SH-SY5Y (cell line): ENCODE results near the gene ARHGEF17.

Experiments
- GATA2 ChIP-seq: IDR thresholded peaks from 2 replicates; pipeline ENCODE4 v1.6.1; 2011; ENCODE audit warnings: mild to moderate bottlenecking, low read depth, low read length
- GATA3 ChIP-seq: IDR thresholded peaks from 2 replicates; pipeline ENCODE4 v1.6.1; 2011; ENCODE audit warnings: low read depth, mild to moderate bottlenecking, low read length, moderate library complexity

The ARHGEF17 gene

DNA sequence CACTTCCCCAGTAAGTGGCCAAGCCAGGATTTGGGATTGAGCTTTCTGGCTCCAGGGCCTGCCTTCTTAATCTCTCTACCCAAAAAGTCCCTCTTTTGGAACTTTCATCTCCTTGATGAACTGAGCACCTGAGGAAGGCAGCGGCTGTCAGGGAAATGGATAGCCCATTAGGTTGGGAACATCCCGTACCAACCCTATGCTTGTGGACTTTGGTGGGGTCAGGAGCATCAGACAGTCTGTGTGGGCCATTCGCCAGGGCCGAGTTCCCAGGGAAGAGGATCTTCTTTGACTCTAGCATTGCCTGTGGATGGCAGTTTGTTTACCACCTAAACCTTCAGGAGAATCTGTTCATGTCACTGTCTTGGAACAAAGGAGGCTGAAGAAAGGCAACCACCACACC is 30.2 kb downstream of the ARHGEF17 start:
- no peak for TF ChIP-seq GATA2
- no peak for TF ChIP-seq GATA3

- TF ChIP-seq GATA3 (no peak), GATA2 (no peak)
Measured at GRCh38 chr11:73340164-73340563, 32.1 kb downstream of the ARHGEF17 start.

DNA sequence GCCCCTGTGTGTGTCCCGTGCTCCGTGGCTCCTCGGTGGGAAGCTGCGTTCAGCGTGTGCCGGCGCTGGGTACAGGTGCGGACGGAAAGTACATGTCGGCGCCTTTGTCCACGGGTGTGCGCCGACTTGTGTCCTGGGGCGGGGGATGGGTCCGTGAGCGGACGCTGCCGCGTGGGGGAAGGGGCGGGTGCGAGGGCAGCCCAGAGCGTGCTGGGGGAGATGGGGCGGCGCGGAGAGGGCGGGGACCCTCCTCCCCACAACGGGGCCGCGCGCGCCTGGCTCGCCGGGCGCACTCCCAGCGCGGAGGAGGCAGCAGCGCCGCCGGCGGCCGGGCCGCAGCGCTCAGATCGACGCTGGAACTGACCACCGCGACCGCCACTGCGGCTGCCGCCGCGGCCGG is 34.6 kb downstream of the ARHGEF17 start:
- TF ChIP-seq GATA3 (no peak), GATA2 (no peak)

DNA sequence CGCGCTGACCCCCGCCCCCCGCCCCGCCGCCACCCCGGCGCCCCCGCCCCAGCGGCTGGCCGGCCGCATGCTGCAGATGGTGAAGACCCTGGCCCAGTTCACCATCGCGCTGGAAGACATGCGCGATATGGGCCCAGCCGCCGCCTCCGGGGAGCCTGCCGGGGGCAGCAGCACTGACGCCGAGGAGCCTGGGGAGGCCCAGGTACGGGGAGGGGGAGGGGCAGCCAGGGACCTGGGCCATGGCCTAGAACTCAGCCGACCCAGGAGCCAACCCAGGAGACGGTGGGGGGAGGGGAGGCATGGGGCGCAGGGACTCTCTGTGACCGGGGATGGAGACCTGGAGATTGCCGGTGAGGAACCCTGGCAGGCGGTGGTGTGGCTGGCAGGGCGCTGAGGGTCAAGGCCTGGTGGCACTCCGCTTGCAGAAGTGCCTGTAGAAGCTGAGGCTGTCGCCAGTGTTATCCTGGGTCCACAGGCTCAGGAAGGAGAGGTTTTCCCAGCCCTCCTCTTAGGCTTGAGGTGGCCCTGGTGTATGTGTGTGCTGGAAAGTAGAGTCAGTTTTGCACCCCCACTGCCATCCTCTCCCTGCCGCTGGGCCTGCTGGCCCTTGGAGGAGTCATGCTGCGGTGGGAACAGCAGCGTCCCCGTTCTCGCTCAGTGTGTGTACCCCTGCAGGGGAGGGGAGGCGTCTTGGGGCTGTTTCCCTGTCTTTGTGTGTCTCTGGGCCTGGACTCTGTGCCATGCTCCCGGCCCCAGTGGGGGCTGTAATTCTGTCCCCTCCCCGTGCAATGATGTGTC is 35.2 kb downstream of the ARHGEF17 start:
- TF ChIP-seq GATA3 (no peak), GATA2 (no peak)

DNA sequence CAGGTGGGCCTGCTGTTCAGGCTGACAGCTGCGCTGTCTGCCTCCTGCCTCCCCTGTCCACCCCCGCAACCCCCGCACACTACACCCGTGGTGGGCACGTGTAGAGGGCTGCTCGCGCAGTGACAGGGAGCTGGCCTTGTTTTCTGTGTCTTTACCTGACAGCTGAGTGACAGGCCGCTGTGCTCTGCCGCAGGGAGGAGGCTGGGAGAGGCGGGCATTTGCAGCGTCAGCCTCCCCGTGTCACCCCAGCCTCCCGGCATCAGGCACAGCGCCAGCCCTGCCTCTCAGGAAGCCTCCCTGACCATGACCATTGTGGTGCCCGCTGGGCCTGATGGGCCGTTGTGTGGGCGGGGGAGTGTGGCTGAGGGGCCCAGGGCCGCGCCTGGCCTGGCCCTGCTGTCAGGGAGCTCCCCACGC is 36.1 kb downstream of the ARHGEF17 start:
- TF ChIP-seq GATA2: no peak
- TF ChIP-seq GATA3: no peak

GRCh38 chr11:73345481-73346160 is 37.5 kb downstream of the ARHGEF17 start:
- TF ChIP-seq GATA2: no peak
- TF ChIP-seq GATA3: no peak

DNA sequence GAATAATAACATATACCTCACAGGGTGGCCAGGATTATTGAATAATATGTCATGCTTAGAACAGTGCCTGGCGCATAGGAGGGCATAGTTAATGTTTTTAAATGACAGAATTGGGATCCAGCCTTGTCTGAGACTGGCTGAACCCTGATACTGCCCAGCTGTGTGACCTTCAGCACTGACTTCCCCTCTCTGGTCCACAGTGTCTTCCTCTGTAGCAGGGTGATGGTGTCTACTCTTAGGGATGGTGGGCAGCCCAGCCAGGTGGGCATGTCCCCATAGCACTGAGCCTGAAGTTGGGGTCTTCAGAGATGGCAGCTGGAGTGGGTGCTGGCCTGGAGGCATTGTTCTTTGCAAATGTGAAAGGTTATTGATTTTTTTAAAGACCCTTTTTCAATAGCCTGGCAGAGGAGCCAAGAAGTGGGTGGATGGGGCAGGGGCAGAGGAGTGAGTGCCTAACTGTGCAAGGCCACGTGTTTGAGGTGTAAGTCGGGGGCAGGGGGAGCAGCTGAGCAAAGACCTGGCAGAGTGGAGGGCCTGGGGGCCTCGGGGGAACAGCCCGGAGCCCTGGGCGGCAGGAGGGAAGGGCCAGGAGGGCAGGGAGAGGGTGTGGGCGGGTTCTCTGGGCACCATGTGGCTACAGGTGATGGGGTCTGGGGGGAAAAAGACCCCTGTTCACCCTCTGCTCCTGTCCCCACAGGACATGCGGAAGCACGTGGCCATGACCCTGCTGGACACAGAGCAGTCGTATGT is 38.3 kb downstream of the ARHGEF17 start:
- TF ChIP-seq GATA3: no peak

DNA sequence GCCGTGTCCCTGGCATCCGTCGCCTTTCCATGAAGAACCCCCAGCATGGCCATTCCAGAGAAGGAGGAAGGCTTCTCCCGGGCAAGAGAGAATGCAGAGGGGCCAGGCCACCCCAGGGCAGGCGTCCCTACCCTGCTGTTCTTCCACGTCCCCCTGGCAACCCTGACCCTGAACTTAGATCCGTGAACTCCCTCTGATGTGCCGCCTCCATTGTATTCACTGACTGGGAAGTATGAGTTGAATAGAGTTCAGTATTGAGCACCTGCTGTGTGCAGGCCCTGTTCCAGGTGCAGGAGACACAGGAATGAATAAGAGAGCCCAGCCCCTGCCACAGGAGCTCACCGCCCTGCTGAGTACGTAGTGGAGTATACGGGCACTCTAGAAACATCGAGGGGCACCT is 39.0 kb downstream of the ARHGEF17 start:
- no peak for TF ChIP-seq GATA3
- TF ChIP-seq GATA2: no peak

DNA sequence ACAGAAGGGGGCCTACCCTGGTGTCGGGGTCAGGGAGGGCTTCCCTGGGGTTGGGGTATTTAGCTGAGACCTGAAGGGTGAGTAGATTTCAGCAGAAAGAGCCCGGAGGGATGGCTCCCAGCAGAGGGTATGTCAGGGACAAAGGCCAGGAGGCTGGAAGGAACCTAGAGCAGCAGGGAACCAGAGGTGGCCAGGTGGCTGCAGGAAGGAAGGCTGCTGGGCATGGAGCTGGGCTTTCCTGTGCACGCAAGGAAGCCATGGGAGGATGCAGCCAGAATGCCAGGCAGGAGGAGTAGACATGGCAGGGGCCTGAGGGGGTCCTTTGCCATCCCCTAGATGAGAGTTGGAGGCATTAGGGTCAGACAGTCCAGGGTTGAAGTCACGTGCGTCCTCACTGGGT is 40.8 kb downstream of the ARHGEF17 start:
- TF ChIP-seq GATA3 (no peak), GATA2 (no peak)

- TF ChIP-seq GATA2 (no peak), GATA3 (no peak)
Measured at GRCh38 chr11:73349633-73350032, 41.6 kb downstream of the ARHGEF17 start.

- TF ChIP-seq GATA3: no peak
- no peak; the same call in 1 of the 2 replicates for TF ChIP-seq GATA2
Measured at GRCh38 chr11:73350908-73351636, 43.0 kb downstream of the ARHGEF17 start.

- TF ChIP-seq GATA3 (no peak), GATA2 (no peak)
Measured at GRCh38 chr11:73353422-73353821, 45.3 kb downstream of the ARHGEF17 start.

DNA sequence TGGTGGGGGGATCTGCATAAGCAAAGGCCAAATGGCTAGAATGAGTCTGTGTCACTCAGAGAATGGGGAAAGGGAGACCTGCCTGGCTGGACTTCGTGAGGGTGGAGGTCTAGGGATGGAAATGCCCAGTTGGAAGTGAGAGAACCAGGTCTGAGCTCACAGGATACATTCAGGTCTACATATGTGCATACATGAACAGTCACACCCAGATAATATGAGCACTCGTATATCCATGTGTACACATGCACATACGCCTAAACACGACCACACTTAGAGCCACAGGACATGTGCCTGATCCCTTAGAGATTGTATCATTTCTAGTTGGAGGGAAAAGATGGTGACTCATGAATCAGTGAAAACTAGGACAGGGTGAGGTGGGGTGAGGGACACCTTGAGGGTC is 47.0 kb downstream of the ARHGEF17 start:
- no peak for TF ChIP-seq GATA2
- TF ChIP-seq GATA3: no peak

DNA sequence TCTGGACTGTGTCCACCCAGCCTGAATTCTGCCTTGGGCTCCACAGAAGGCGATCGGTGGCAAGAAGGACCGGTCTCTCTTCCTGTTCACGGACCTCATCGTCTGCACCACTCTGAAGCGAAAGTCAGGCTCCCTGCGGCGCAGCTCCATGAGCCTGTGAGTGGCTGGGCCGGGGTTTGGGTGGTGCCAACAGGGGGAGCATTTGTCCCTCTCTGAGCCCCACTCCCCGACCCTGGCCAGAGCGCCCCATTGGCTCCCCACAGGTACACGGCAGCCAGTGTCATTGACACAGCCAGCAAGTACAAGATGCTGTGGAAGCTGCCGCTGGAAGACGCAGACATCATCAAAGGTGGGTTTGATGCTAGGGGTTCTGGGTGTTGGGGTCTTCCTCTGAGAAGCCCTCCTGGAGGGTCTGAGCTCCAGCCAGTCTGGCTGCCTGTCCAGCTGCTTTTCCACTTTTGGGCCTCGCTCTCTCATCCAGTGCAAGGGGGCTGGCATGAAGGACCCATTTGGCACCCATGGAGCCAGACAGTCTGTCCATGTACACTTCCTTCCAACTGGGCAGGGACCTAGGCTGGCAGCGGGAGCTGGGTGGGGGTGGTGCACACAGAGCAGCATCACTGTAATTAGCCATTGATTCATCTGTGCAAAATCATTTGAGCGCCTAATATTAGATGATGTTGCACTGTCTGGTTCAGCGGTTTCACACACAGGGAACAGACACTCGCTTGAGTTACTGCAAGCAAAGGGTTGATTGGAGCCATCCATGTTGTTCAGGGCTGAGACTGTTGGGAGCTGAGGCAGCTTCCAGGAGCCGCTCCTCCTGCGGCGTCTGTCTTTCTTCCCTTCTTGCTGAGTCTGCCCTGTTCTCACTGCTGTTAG is 49.1 kb downstream of the ARHGEF17 start:
- no peak for TF ChIP-seq GATA3
